Measurements from ENCODE around the gene ENDOD1. TPM values are rescaled to one million over a fixed set of nuclear protein-coding genes. Genes with fewer than 3 reads are reported as not detected.

ENDOD1 gene
- total RNA-seq (2022; extraction: Qiagen RNA extraction): 12.6 to 16.0 TPM (median 15.2 TPM) in 5 replicates

DNA sequence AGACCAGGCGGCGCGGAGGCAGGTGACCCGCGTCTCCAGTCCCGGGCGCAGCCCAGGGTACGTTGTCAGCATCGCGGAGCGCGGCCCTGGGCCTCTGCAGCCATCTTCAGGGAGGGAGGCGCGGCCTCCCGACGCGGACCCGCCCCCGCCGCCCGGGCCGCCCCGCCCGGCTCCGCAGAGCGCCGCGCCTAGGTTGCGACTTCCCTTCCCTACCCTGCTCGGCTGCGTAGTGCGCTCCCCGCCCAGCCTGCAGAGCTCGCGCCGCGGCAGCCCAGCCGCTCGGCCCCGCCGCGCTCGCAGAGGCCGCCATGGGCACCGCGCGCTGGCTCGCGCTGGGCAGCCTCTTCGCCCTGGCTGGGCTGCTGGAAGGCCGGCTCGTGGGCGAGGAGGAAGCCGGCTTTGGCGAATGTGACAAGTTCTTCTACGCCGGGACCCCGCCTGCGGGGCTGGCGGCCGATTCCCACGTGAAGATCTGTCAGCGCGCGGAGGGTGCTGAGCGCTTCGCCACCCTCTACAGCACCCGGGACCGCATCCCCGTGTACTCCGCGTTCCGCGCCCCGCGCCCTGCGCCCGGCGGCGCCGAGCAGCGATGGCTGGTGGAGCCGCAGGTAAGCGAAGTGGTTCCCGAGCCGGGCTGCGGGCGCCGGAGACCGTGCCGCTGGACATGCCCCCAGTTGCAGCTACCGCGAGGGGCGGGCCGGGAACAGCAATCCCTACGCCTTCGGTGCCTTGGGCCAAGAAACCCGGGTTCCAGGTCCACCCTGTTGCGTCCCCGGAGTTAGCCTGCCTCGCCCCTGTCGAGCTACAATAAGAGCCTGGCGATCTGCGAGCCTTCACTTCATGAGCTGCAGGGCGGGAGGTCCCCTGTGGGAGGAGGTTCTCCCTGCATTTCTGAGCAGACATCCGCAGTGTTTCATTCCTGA, at the start of gene ENDOD1:
ENDOD1 (plus strand) TSS at position 227 of the 923 bp plus-strand sequence; CDS start at position 309, 82 bp downstream.

GRCh38 chr11:95049122-95049521, 40.5 kb upstream of the ENDOD1 start, which contains the start of gene KDM4F:
Gene KDM4F, plus strand, starts transcription at chr11:95049422.

DNA sequence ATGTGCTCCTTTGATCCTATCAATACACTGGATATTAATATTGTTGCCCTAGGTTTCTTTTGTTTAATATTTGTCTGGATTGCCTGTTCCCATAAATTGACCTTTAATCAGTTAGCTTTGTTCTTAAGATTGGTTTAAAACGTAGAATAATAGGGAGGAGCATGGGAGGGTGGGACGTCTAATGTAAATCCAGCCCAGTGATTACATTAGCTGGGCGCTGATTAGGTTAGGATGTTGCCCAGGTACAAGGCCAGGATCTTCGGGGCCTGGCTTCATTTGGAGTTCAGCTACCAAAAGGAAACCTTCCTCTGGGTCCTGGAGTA, 23.0 kb upstream of the ENDOD1 start, which contains the start of gene SRSF8:
SRSF8 (plus strand) TSS at position 204 of the 323 bp plus-strand sequence. CDS start 308 bp downstream, outside the sequence.

Other genes with a start within 250 kb of the ENDOD1 start
- 29.1 to 34.7 TPM (median 32.7 TPM) in 5 replicates for gene CWC15, start 116.3 kb upstream of the ENDOD1 start, total RNA-seq (2022; extraction: Qiagen RNA extraction)
- gene KDM4D, start 116.1 kb upstream of the ENDOD1 start, total RNA-seq (2022; extraction: Qiagen RNA extraction): 0.30 to 0.51 TPM (median 0.42 TPM) in 5 replicates
- gene KDM4E, start 64.6 kb upstream of the ENDOD1 start, total RNA-seq (2022; extraction: Qiagen RNA extraction): not detected in 5 replicates
- gene KDM4F, start 40.4 kb upstream of the ENDOD1 start, total RNA-seq (2022; extraction: Qiagen RNA extraction): not detected in 5 replicates
- gene SRSF8, start 22.9 kb upstream of the ENDOD1 start, total RNA-seq (2022; extraction: Qiagen RNA extraction): 16.2 to 21.0 TPM (median 20.2 TPM) in 5 replicates
- 0.07 to 0.27 TPM (median 0.13 TPM) in 5 replicates for gene SESN3, start 141.4 kb downstream of the ENDOD1 start, total RNA-seq (2022; extraction: Qiagen RNA extraction)